Fibroblast of villous mesenchyme (primary cell): Measurements from ENCODE around the gene CDRT15. TPM values are rescaled to one million over a fixed set of nuclear protein-coding genes. Genes with fewer than 3 reads are reported as not detected.

Source experiments
- DNase-seq: peaks from one replicate; pipeline ENCODE4 v3.0.0-alpha.2; 2010; ENCODE audit warnings: low read depth
- H3K4me3 ChIP-seq: 2 replicates; pipeline ENCODE4 v1.5.1; 2011; ENCODE audit warnings: low read depth, mild to moderate bottlenecking, low read length
- total RNA-seq: library from RNA; depleted of rRNA; stranded (reverse); fragments of >200 nt; gene quantifications from 2 replicates; pipeline ENCODE4 v1.2.3, GENCODE V29; 2012
- TF ChIP-seq, protein P1 (sequence below): IDR thresholded peaks from 2 replicates; pipeline ENCODE4 v1.5.1; 2012; ENCODE audit warnings: low read depth, mild to moderate bottlenecking, low read length; ENCODE audit not compliant: insufficient read depth

CDRT15 gene
- total RNA-seq, 1 donor = not detected

GRCh38 chr17:14202388-14203166 lies 34.1 kb downstream of the CDRT15 start:
- no peak for DNase-seq
- TF ChIP-seq, protein P1, sequence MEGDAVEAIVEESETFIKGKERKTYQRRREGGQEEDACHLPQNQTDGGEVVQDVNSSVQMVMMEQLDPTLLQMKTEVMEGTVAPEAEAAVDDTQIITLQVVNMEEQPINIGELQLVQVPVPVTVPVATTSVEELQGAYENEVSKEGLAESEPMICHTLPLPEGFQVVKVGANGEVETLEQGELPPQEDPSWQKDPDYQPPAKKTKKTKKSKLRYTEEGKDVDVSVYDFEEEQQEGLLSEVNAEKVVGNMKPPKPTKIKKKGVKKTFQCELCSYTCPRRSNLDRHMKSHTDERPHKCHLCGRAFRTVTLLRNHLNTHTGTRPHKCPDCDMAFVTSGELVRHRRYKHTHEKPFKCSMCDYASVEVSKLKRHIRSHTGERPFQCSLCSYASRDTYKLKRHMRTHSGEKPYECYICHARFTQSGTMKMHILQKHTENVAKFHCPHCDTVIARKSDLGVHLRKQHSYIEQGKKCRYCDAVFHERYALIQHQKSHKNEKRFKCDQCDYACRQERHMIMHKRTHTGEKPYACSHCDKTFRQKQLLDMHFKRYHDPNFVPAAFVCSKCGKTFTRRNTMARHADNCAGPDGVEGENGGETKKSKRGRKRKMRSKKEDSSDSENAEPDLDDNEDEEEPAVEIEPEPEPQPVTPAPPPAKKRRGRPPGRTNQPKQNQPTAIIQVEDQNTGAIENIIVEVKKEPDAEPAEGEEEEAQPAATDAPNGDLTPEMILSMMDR = no peak
- no peak overlapping the region for H3K4me3 ChIP-seq

DNA sequence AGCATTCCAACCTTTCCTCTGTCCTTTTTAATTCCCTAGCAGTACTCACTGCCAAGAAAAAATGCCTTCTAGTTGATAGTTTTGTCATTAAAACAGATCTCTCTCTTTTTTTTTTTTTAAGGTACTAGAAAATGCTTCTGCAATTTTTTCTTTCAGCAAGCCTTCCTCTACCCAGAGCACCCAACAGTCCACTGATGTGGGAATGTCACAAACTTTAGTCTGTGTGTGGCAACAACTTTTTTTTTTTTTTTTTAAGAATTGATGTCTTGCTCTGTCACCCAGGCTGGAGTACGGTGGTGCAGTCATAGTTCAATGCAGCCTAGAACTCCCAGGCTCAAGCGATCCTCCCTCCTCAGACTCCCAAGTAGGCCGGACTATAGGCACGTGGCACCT lies 34.7 kb downstream of the CDRT15 start:
- TF ChIP-seq, protein P1 = no peak

DNA sequence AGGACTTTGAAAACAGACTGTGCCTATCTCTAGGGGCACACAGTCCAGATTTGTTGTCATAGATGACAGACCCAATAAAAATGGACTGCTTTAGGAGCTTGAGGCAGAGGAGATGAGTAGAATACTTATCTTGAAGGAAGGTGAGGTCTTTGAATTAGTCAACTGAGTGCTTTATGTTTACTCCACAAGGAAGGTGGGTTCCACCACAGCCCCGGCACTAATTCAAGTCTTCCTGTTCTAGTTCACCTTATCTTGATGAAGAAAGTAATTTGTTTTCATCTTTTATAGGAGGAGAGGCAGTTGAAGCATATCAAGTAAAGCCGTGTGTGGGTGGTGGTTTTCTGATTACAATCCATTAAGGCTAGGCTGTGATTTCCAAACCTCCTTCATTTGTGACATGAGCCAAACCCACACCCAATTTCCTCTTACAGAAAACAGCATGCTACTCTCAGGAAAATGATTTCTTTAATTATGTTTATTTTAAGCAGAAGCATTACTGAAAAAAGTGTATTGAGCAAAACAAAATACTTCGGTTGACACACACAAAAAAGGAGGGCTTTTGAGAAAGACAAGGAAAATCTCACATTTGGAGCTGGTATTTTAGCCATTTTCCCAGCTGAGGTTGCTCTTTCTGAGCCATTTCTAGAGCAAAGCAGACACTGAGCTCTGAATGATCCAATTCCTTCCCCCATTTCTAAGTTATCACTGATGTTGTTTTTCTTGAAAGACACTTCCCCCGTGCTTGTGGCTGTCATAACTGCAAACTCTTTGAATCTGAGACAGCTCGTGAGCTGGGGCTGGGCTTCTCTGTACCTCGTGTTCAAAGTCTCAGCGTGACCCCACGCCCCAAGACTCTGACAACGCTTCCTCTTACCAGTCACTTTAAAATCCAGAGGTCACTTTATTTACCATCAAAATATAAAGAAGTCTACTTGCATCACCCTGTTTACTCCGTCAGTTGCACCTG lies 35.4 kb downstream of the CDRT15 start:
- peak; percentile 77 for DNase-seq
- TF ChIP-seq, protein P1 = no peak

More for the DNA sequence above, 34.7 kb downstream of the CDRT15 start:
- no peak overlapping the region for H3K4me3 ChIP-seq
- DNase-seq = no peak

DNA sequence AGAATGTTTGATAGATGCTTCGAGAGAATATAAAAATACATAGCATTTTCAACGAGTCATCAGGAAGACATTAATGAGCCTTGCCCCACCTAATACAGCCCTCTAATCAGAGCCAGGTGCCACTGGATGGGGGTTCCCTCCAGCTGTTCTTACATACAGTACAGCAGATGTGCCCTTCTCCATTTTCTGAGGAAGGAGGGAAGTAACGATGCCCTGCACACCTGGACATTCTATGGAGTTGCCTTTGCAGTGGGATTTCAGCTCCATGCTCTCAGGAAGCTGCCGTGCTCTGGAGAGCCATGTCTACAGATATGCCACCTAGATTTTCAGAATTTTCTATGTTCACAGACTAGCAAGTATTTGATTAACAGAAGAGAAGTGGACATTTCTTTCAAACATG lies 36.3 kb downstream of the CDRT15 start:
- TF ChIP-seq, protein P1 = no peak
- no peak for DNase-seq
- H3K4me3 ChIP-seq = no peak overlapping the region

More for the DNA sequence above, 35.4 kb downstream of the CDRT15 start:
- H3K4me3 ChIP-seq = no peak overlapping the region

DNA sequence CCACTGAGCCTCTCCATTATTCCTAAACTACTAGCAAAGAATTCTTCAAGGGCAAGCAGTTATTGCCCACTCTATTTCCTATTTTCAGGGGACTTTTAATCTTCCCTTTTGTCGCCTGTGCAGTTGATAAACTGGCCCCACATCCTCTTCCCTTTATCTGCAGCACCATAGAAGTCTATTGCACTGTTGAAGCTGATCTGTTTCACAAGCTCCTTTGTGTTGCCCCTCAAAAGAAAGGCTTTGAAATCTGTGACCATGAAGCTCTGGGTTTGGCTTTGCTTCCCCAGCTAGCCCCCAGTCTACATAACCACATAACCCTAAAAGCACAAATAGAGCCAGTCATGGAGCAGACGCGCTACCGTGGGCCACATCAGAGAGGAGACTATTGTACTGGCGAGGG lies 37.1 kb downstream of the CDRT15 start:
- no peak for DNase-seq
- no peak overlapping the region for H3K4me3 ChIP-seq
- TF ChIP-seq, protein P1 = no peak

- H3K4me3 ChIP-seq = no peak overlapping the region
- TF ChIP-seq, protein P1 = no peak
- DNase-seq = no peak
Measured at GRCh38 chr17:14198575-14198974, 38.1 kb downstream of the CDRT15 start.
